H1 (cell line): ENCODE measurements around the gene CMBL. TPM values are rescaled to one million over a fixed set of nuclear protein-coding genes. Genes with fewer than 3 reads are reported as not detected.
A peak's percentile ranks its signal among the peaks of the same experiment; 100 is the strongest.

Experiments used
- BACH1 ChIP-seq: IDR thresholded peaks from 2 replicates; pipeline ENCODE4 v1.6.1; 2012; ENCODE audit warnings: low read length, improper control_type of control experiment
- SIX5 ChIP-seq: IDR thresholded peaks from 2 replicates; pipeline ENCODE4 v1.6.1; 2011; ENCODE audit warnings: mild to moderate bottlenecking, low read depth, low read length
- polyA plus RNA-seq, 7 experiments: library from polyadenylated mRNA; depleted of rRNA in 3 of 7; stranded (reverse) in 5 of 7; unstranded in 2 of 7; fragments of >200 nt in 5 of 7; fragments of 200-250 nt in 2 of 7; gene quantifications; 1 replicate in 5 of 7; 2 replicates in 1 of 7; 4 replicates in 1 of 7; pipeline versions ENCODE4 v1.2.1 to v1.2.3, GENCODE V29; 2011 to 2013; ENCODE audit warnings: missing spikeins in 2 of 7, mixed read lengths in 2 of 7
- total RNA-seq: library from RNA; stranded (reverse); fragmentation: NEBNext Ultra II Directional; extraction: Animal tissue kit (Norgen Biotek cat#: 25700); gene quantifications from 2 replicates; pipeline ENCODE4 v1.2.1, GENCODE V29; 2021
- TF ChIP-seq, protein P1 (sequence below): fragments of 300-600 bp; sonication (generic); IDR thresholded peaks from 2 replicates; pipeline ENCODE4 v1.7.1; 2012; ENCODE audit warnings: low read length, moderate library complexity, mild to moderate bottlenecking, inconsistent platforms; ENCODE audit not compliant: insufficient replicate concordance
- TF ChIP-seq, protein P2 (sequence below), 3 experiments: IDR thresholded peaks; 1 replicate in 2 of 3; 2 replicates in 1 of 3; pipeline versions ENCODE4 v1.5.1 to v1.6.1; 2011; ENCODE audit warnings: low read length in 3 of 3, mild to moderate bottlenecking in 3 of 3, inconsistent platforms in 2 of 3, low read depth in 1 of 3, moderate library complexity in 1 of 3; ENCODE audit not compliant: insufficient read depth in 1 of 3; ENCODE audit errors: control extremely low read depth in 1 of 3
- TF ChIP-seq, protein P3 (sequence below): IDR thresholded peaks from 2 replicates; pipeline ENCODE4 v1.6.1; 2011; ENCODE audit warnings: low read depth, mild to moderate bottlenecking, low read length; ENCODE audit not compliant: insufficient read depth
- TF ChIP-seq, protein P4 (sequence below): IDR thresholded peaks from 2 replicates; pipeline ENCODE4 v1.6.1; 2012; ENCODE audit warnings: inconsistent platforms

The CMBL gene
- total and polyA plus RNA-seq, 2 of the 8 experiments (the other 6 are each of a cell fraction or from before 2014, with no cell fraction given) = 27.9 to 32.1 TPM

DNA sequence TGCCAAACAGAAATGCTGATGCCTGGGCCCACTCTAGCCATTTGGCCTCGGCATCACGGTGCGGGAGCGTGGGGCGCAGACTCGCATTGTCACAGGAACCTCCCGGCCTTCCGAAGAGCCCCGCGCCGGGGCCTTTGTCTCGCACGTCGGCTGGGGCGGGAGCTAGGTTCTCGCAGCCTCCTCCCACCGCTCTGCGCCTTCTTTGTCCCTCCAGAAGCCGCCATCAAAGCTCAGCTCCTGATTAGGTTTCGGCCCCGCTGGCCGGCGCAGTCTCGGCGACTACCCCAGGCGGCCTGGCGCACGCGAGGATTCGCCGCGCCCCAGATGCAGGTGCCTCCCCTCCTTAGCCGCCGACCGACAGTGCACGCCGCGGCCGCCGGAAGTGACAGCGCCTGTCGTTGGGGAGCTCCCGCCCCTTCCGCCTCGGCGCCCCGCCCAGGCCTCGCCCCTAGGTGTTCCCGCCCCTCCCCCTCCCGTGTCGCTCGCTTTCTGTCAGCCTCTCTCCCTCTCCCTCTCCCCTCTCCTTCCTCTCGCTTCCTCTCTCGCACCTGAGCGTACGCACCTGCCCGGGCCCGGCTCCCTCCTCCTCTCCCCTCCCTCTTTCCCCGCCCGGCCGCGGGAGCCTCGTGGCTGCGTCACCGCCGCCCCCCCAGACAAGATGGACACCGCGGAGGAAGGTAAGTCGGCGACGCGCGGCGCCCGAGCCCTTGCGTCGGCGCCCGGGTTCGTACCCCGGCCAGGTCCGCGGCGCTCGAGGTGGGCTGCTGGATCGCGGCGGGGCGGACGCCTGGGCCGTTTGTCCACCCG, 45.7 kb upstream of the CMBL start, which contains the start of gene MARCHF6 (continued):
- TF ChIP-seq, protein P1, sequence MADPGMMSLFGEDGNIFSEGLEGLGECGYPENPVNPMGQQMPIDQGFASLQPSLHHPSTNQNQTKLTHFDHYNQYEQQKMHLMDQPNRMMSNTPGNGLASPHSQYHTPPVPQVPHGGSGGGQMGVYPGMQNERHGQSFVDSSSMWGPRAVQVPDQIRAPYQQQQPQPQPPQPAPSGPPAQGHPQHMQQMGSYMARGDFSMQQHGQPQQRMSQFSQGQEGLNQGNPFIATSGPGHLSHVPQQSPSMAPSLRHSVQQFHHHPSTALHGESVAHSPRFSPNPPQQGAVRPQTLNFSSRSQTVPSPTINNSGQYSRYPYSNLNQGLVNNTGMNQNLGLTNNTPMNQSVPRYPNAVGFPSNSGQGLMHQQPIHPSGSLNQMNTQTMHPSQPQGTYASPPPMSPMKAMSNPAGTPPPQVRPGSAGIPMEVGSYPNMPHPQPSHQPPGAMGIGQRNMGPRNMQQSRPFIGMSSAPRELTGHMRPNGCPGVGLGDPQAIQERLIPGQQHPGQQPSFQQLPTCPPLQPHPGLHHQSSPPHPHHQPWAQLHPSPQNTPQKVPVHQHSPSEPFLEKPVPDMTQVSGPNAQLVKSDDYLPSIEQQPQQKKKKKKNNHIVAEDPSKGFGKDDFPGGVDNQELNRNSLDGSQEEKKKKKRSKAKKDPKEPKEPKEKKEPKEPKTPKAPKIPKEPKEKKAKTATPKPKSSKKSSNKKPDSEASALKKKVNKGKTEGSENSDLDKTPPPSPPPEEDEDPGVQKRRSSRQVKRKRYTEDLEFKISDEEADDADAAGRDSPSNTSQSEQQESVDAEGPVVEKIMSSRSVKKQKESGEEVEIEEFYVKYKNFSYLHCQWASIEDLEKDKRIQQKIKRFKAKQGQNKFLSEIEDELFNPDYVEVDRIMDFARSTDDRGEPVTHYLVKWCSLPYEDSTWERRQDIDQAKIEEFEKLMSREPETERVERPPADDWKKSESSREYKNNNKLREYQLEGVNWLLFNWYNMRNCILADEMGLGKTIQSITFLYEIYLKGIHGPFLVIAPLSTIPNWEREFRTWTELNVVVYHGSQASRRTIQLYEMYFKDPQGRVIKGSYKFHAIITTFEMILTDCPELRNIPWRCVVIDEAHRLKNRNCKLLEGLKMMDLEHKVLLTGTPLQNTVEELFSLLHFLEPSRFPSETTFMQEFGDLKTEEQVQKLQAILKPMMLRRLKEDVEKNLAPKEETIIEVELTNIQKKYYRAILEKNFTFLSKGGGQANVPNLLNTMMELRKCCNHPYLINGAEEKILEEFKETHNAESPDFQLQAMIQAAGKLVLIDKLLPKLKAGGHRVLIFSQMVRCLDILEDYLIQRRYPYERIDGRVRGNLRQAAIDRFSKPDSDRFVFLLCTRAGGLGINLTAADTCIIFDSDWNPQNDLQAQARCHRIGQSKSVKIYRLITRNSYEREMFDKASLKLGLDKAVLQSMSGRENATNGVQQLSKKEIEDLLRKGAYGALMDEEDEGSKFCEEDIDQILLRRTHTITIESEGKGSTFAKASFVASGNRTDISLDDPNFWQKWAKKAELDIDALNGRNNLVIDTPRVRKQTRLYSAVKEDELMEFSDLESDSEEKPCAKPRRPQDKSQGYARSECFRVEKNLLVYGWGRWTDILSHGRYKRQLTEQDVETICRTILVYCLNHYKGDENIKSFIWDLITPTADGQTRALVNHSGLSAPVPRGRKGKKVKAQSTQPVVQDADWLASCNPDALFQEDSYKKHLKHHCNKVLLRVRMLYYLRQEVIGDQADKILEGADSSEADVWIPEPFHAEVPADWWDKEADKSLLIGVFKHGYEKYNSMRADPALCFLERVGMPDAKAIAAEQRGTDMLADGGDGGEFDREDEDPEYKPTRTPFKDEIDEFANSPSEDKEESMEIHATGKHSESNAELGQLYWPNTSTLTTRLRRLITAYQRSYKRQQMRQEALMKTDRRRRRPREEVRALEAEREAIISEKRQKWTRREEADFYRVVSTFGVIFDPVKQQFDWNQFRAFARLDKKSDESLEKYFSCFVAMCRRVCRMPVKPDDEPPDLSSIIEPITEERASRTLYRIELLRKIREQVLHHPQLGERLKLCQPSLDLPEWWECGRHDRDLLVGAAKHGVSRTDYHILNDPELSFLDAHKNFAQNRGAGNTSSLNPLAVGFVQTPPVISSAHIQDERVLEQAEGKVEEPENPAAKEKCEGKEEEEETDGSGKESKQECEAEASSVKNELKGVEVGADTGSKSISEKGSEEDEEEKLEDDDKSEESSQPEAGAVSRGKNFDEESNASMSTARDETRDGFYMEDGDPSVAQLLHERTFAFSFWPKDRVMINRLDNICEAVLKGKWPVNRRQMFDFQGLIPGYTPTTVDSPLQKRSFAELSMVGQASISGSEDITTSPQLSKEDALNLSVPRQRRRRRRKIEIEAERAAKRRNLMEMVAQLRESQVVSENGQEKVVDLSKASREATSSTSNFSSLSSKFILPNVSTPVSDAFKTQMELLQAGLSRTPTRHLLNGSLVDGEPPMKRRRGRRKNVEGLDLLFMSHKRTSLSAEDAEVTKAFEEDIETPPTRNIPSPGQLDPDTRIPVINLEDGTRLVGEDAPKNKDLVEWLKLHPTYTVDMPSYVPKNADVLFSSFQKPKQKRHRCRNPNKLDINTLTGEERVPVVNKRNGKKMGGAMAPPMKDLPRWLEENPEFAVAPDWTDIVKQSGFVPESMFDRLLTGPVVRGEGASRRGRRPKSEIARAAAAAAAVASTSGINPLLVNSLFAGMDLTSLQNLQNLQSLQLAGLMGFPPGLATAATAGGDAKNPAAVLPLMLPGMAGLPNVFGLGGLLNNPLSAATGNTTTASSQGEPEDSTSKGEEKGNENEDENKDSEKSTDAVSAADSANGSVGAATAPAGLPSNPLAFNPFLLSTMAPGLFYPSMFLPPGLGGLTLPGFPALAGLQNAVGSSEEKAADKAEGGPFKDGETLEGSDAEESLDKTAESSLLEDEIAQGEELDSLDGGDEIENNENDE = no peak
- TF ChIP-seq, protein P2, sequence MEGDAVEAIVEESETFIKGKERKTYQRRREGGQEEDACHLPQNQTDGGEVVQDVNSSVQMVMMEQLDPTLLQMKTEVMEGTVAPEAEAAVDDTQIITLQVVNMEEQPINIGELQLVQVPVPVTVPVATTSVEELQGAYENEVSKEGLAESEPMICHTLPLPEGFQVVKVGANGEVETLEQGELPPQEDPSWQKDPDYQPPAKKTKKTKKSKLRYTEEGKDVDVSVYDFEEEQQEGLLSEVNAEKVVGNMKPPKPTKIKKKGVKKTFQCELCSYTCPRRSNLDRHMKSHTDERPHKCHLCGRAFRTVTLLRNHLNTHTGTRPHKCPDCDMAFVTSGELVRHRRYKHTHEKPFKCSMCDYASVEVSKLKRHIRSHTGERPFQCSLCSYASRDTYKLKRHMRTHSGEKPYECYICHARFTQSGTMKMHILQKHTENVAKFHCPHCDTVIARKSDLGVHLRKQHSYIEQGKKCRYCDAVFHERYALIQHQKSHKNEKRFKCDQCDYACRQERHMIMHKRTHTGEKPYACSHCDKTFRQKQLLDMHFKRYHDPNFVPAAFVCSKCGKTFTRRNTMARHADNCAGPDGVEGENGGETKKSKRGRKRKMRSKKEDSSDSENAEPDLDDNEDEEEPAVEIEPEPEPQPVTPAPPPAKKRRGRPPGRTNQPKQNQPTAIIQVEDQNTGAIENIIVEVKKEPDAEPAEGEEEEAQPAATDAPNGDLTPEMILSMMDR (IDR thresholded peaks at IDR 0.05; ENCODE audit: control extremely low read depth in 1 of 3, insufficient read depth in 1 of 3, low read depth in 1 of 3, low read length in 3 of 3) = no peak
- TF ChIP-seq BACH1 (peak; percentile 26; the same call in 1 of the 2 replicates), SIX5 (no peak)
- TF ChIP-seq, protein P3, sequence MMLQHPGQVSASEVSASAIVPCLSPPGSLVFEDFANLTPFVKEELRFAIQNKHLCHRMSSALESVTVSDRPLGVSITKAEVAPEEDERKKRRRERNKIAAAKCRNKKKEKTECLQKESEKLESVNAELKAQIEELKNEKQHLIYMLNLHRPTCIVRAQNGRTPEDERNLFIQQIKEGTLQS = no peak
- TF ChIP-seq, protein P4, sequence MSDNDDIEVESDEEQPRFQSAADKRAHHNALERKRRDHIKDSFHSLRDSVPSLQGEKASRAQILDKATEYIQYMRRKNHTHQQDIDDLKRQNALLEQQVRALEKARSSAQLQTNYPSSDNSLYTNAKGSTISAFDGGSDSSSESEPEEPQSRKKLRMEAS = peak; percentile 96
